ENCODE results near the gene LRRC17. TPM values are rescaled to one million over a fixed set of nuclear protein-coding genes. Genes with fewer than 3 reads are reported as not detected.

The LRRC17 gene
- total and polyA plus RNA-seq, 2 experiments from 2014 or later: 20.4 to 40.8 TPM

- Histone ChIP-seq H3K9me3 (ENCODE audit: low read depth) (no peaks in the 10 kb centered on the region), H3K27me3 (no peaks in the 10 kb centered on the region), H4K20me1 (ENCODE audit: insufficient read depth, poor library complexity, severe bottlenecking) (no peaks in the 10 kb centered on the region), H2AFZ (no peak overlapping the region), H3K9me2 (replicated peaks; ENCODE audit: insufficient read depth) (no peaks in the 10 kb centered on the region), H3K79me2 (no peaks in the 10 kb centered on the region), H3K36me3 (replicated peaks; ENCODE audit: insufficient read depth, low read depth) (no peaks in the 10 kb centered on the region), H3K27ac (no peak overlapping the region), H3K4me2 (no peak overlapping the region), H3K4me1 (ENCODE audit: insufficient read depth) (peaks cover 13% of the 10 kb centered on the region), H3K4me3 (no peak overlapping the region)
- WGBS (ENCODE audit: low lambda C conversion rate, missing lambda C conversion rate): 81% methylated on average over 3 of the region's 3 CpGs
- TF ChIP-seq EZH2phosphoT487 (IDR thresholded peaks at IDR 0.05; ENCODE audit: low read depth, severe bottlenecking, unreplicated experiment): no peak
- TF ChIP-seq EZH2 (IDR thresholded peaks at IDR 0.05; ENCODE audit: borderline replicate concordance): no peak
- no peak for TF ChIP-seq CTCF (IDR thresholded peaks at IDR 0.05; ENCODE audit: poor library complexity)
- DNase-seq (ENCODE audit: low spot score): no peak
Observed at GRCh38 chr7:102888561-102889233, 24.1 kb upstream of the LRRC17 start.

- H4K20me1 ChIP-seq (ENCODE audit: insufficient read depth, poor library complexity, severe bottlenecking): no peaks in the 10 kb centered on the region
- no peaks in the 10 kb centered on the region for H3K27me3 ChIP-seq
- TF ChIP-seq EZH2 (IDR thresholded peaks at IDR 0.05; ENCODE audit: borderline replicate concordance) (no peak), CTCF (IDR thresholded peaks at IDR 0.05; ENCODE audit: poor library complexity) (no peak), EZH2phosphoT487 (IDR thresholded peaks at IDR 0.05; ENCODE audit: low read depth, severe bottlenecking, unreplicated experiment) (no peak)
- peak overlapping the region; percentile 80 for H3K27ac ChIP-seq
- H2AFZ ChIP-seq: no peak overlapping the region
- H3K4me2 ChIP-seq: no peak overlapping the region
- H3K79me2 ChIP-seq: no peaks in the 10 kb centered on the region
- no peaks in the 10 kb centered on the region for H3K9me2 ChIP-seq (replicated peaks; ENCODE audit: insufficient read depth)
- H3K4me1 ChIP-seq (ENCODE audit: insufficient read depth): peaks cover 13% of the 10 kb centered on the region
- no peak overlapping the region for H3K4me3 ChIP-seq
- H3K36me3 ChIP-seq (replicated peaks; ENCODE audit: insufficient read depth, low read depth): no peaks in the 10 kb centered on the region
- 87% methylated on average over 2 of the region's 2 CpGs for WGBS (ENCODE audit: low lambda C conversion rate, missing lambda C conversion rate)
- no peak for DNase-seq (ENCODE audit: low spot score)
- H3K9me3 ChIP-seq (ENCODE audit: low read depth): no peaks in the 10 kb centered on the region
Observed at GRCh38 chr7:102889851-102890250, 22.9 kb upstream of the LRRC17 start.

- DNase-seq (ENCODE audit: low spot score): peak; percentile 35
- Histone ChIP-seq H3K9me3 (ENCODE audit: low read depth) (no peaks in the 10 kb centered on the region), H3K27ac (peak overlapping the region; percentile 80), H3K27me3 (no peaks in the 10 kb centered on the region), H3K79me2 (no peaks in the 10 kb centered on the region), H3K36me3 (replicated peaks; ENCODE audit: insufficient read depth, low read depth) (no peaks in the 10 kb centered on the region), H3K4me1 (ENCODE audit: insufficient read depth) (peaks cover 13% of the 10 kb centered on the region), H3K4me2 (no peak overlapping the region), H3K9me2 (replicated peaks; ENCODE audit: insufficient read depth) (no peaks in the 10 kb centered on the region), H2AFZ (no peak overlapping the region), H3K4me3 (no peak overlapping the region), H4K20me1 (ENCODE audit: insufficient read depth, poor library complexity, severe bottlenecking) (no peaks in the 10 kb centered on the region)
- WGBS (ENCODE audit: low lambda C conversion rate, missing lambda C conversion rate): 77% methylated on average over 2 of the region's 2 CpGs
- TF ChIP-seq EZH2phosphoT487 (IDR thresholded peaks at IDR 0.05; ENCODE audit: low read depth, severe bottlenecking, unreplicated experiment): no peak
- TF ChIP-seq EZH2 (IDR thresholded peaks at IDR 0.05; ENCODE audit: borderline replicate concordance): no peak
- TF ChIP-seq CTCF (IDR thresholded peaks at IDR 0.05; ENCODE audit: poor library complexity): no peak
Observed at GRCh38 chr7:102890292-102890970, 22.4 kb upstream of the LRRC17 start.
